ENCODE data around the gene PHKA2. TPM values are rescaled to one million over a fixed set of nuclear protein-coding genes. Genes with fewer than 3 reads are reported as not detected.

PHKA2 gene
- total and polyA plus RNA-seq, 2 experiments from 2014 or later = 26.4 to 35.7 TPM

DNA sequence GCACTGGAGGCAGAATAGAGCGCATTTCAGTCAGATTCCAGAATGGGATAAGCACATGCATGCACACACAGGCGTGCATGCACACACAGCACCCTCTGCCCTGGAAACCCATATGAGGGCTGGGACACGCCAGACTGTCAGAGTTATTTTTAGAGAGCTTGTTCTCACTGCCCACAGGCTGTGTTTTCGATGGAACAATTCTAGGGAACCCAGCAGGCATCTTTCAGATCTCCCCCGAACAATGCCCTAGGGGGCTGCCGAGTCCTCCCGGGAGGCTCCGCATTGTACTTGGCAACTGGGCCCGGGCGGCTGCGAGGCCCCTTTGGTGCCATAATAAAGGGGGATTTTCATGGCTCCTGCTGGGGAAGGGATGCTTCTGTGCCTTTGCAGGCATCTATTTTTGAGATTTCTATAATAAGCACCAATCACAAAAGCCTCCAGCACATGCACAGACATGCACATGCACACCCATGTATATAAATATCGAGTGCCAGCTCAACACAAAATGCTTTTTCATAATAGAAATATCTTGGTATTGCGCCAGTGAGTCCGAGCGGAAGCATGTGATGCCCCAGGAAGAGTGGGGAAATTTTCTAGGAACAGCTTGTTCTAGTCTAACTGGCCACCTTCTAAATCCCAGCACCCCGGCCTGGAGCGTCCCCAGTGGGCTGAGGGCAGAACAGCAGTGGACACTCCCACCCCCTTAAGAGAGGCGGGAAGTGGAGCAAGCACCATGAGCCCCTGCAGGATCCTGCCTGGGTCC, 88.5 kb downstream of the PHKA2 start:
- Histone ChIP-seq H3K27ac (no peak overlapping the region), H3K4me2 (no peak overlapping the region), H3K4me3 (no peak overlapping the region), H4K20me1 (ENCODE audit: insufficient read depth, poor library complexity, severe bottlenecking) (no peaks in the 10 kb centered on the region), H3K27me3 (no peaks in the 10 kb centered on the region), H3K4me1 (ENCODE audit: insufficient read depth) (no peaks in the 10 kb centered on the region), H3K79me2 (no peaks in the 10 kb centered on the region), H3K9me2 (replicated peaks; ENCODE audit: insufficient read depth) (no peaks in the 10 kb centered on the region), H3K9me3 (ENCODE audit: low read depth) (no peaks in the 10 kb centered on the region), H2AFZ (no peak overlapping the region), H3K36me3 (replicated peaks; ENCODE audit: insufficient read depth, low read depth) (no peaks in the 10 kb centered on the region)
- DNase-seq (ENCODE audit: low spot score) = peak; percentile 25
- TF ChIP-seq EZH2 (IDR thresholded peaks at IDR 0.05; ENCODE audit: borderline replicate concordance) = no peak
- whole genome bisulfite sequencing (ENCODE audit: low lambda C conversion rate, missing lambda C conversion rate) = 81% methylated on average over 18 of the region's 18 CpGs

DNA sequence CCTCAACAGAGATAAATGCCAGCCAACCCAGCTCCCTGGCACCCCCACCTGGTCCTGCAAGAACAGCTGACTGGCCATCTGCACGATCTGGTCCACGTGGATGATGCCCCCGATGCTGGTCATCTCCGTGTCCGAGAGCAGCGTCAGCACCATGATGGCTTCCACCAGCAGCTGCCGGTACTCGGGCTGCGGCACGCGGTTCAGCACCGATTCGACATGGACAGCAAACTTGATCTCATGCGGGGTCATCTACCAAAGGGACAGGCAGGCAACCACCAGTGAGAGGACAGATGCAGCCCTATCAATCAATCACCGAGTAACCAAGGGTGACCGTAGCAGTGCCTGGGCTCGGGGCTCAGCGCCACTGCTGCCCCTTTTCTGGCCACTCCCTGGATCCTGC, 89.8 kb downstream of the PHKA2 start:
- 89% methylated on average over 18 of the region's 18 CpGs for WGBS (ENCODE audit: low lambda C conversion rate, missing lambda C conversion rate)
- no peak overlapping the region for H3K4me2 ChIP-seq
- TF ChIP-seq EZH2phosphoT487 (IDR thresholded peaks at IDR 0.05; ENCODE audit: low read depth, severe bottlenecking, unreplicated experiment) (no peak), EZH2 (IDR thresholded peaks at IDR 0.05; ENCODE audit: borderline replicate concordance) (no peak)
- TF ChIP-seq, protein P1, sequence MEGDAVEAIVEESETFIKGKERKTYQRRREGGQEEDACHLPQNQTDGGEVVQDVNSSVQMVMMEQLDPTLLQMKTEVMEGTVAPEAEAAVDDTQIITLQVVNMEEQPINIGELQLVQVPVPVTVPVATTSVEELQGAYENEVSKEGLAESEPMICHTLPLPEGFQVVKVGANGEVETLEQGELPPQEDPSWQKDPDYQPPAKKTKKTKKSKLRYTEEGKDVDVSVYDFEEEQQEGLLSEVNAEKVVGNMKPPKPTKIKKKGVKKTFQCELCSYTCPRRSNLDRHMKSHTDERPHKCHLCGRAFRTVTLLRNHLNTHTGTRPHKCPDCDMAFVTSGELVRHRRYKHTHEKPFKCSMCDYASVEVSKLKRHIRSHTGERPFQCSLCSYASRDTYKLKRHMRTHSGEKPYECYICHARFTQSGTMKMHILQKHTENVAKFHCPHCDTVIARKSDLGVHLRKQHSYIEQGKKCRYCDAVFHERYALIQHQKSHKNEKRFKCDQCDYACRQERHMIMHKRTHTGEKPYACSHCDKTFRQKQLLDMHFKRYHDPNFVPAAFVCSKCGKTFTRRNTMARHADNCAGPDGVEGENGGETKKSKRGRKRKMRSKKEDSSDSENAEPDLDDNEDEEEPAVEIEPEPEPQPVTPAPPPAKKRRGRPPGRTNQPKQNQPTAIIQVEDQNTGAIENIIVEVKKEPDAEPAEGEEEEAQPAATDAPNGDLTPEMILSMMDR (IDR thresholded peaks at IDR 0.05; ENCODE audit: poor library complexity) = no peak

DNA sequence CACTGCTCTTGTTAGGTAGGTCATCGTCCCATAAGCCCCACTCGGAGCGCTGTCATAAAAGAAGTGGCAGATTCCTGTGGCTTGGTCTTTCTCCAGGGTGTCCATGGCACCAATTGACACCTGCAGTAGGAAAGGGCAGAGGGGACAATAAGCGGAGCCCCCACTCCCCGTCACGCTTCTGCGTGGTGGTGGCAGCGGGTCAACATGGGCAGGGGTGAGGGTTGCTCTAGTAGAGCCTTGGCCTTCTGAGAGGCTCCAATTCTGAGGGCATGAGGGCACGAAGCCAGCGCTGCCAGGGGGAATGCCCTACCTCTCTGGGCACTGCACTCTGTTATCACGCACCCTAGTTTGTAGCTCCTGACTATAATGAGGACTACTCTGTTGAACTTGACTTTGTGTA, 90.4 kb downstream of the PHKA2 start:
- H3K27me3 ChIP-seq = no peaks in the 10 kb centered on the region
- no peaks in the 10 kb centered on the region for H3K9me2 ChIP-seq (replicated peaks; ENCODE audit: insufficient read depth)
- no peak overlapping the region for H3K4me2 ChIP-seq
- no peaks in the 10 kb centered on the region for H3K36me3 ChIP-seq (replicated peaks; ENCODE audit: insufficient read depth, low read depth)
- no peaks in the 10 kb centered on the region for H4K20me1 ChIP-seq (ENCODE audit: insufficient read depth, poor library complexity, severe bottlenecking)
- H3K4me1 ChIP-seq (ENCODE audit: insufficient read depth) = no peaks in the 10 kb centered on the region
- TF ChIP-seq EZH2phosphoT487 (IDR thresholded peaks at IDR 0.05; ENCODE audit: low read depth, severe bottlenecking, unreplicated experiment) = no peak
- TF ChIP-seq, protein P1 (IDR thresholded peaks at IDR 0.05; ENCODE audit: poor library complexity) = no peak
- no peak for TF ChIP-seq EZH2 (IDR thresholded peaks at IDR 0.05; ENCODE audit: borderline replicate concordance)
- H2AFZ ChIP-seq = no peak overlapping the region
- DNase-seq (ENCODE audit: low spot score) = no peak
- no peaks in the 10 kb centered on the region for H3K9me3 ChIP-seq (ENCODE audit: low read depth)
- no peak overlapping the region for H3K4me3 ChIP-seq
- no peak overlapping the region for H3K27ac ChIP-seq
- no peaks in the 10 kb centered on the region for H3K79me2 ChIP-seq
- WGBS (ENCODE audit: low lambda C conversion rate, missing lambda C conversion rate) = 93% methylated on average over 11 of the region's 11 CpGs

More for the DNA sequence above, 89.8 kb downstream of the PHKA2 start:
- H3K4me1 ChIP-seq (ENCODE audit: insufficient read depth) = no peaks in the 10 kb centered on the region
- H3K79me2 ChIP-seq = no peaks in the 10 kb centered on the region
- H3K27me3 ChIP-seq = no peaks in the 10 kb centered on the region
- DNase-seq (ENCODE audit: low spot score) = no peak
- H4K20me1 ChIP-seq (ENCODE audit: insufficient read depth, poor library complexity, severe bottlenecking) = no peaks in the 10 kb centered on the region
- no peaks in the 10 kb centered on the region for H3K9me2 ChIP-seq (replicated peaks; ENCODE audit: insufficient read depth)
- no peaks in the 10 kb centered on the region for H3K9me3 ChIP-seq (ENCODE audit: low read depth)
- H3K36me3 ChIP-seq (replicated peaks; ENCODE audit: insufficient read depth, low read depth) = no peaks in the 10 kb centered on the region
- no peak overlapping the region for H3K27ac ChIP-seq
- no peak overlapping the region for H3K4me3 ChIP-seq
- no peak overlapping the region for H2AFZ ChIP-seq

DNA sequence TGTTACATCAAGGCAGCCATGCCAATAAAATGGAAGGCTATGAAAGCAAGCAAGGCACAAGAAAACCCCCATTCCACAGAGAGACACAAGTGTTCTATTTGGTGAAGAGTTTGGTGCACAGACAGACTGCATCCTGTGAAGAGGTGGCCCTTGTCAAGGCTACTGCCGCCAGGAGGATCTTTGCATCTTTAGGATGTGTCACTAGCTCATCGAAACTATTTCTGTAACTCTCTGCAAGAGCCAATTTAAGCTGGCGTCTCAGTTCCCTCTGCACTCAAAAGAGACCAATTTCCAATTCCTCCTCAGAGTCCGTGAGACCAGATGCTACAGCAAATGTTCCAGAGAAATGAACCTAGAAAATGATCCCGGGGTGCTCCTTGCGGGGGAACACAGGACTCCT, 91.0 kb downstream of the PHKA2 start:
- Histone ChIP-seq H3K79me2 (no peaks in the 10 kb centered on the region), H3K4me3 (no peak overlapping the region), H3K4me1 (ENCODE audit: insufficient read depth) (no peaks in the 10 kb centered on the region), H3K27me3 (no peaks in the 10 kb centered on the region), H3K4me2 (no peak overlapping the region), H4K20me1 (ENCODE audit: insufficient read depth, poor library complexity, severe bottlenecking) (no peaks in the 10 kb centered on the region), H3K27ac (no peak overlapping the region), H3K9me2 (replicated peaks; ENCODE audit: insufficient read depth) (no peaks in the 10 kb centered on the region), H2AFZ (no peak overlapping the region), H3K36me3 (replicated peaks; ENCODE audit: insufficient read depth, low read depth) (no peaks in the 10 kb centered on the region), H3K9me3 (ENCODE audit: low read depth) (no peaks in the 10 kb centered on the region)
- 92% methylated on average over 6 of the region's 6 CpGs for WGBS (ENCODE audit: low lambda C conversion rate, missing lambda C conversion rate)
- no peak for TF ChIP-seq EZH2phosphoT487 (IDR thresholded peaks at IDR 0.05; ENCODE audit: low read depth, severe bottlenecking, unreplicated experiment)
- no peak for TF ChIP-seq EZH2 (IDR thresholded peaks at IDR 0.05; ENCODE audit: borderline replicate concordance)
- TF ChIP-seq, protein P1 (IDR thresholded peaks at IDR 0.05; ENCODE audit: poor library complexity) = no peak
- DNase-seq (ENCODE audit: low spot score) = no peak
